ENCODE results near the gene BST2. TPM values are rescaled to one million over a fixed set of nuclear protein-coding genes. Genes with fewer than 3 reads are reported as not detected.
A peak's percentile ranks its signal among the peaks of the same experiment; 100 is the strongest.

Gene BST2
- total RNA-seq, 3 donors from 2014 or later, result 9.7 to 72.6 (median 28.2) TPM

DNA sequence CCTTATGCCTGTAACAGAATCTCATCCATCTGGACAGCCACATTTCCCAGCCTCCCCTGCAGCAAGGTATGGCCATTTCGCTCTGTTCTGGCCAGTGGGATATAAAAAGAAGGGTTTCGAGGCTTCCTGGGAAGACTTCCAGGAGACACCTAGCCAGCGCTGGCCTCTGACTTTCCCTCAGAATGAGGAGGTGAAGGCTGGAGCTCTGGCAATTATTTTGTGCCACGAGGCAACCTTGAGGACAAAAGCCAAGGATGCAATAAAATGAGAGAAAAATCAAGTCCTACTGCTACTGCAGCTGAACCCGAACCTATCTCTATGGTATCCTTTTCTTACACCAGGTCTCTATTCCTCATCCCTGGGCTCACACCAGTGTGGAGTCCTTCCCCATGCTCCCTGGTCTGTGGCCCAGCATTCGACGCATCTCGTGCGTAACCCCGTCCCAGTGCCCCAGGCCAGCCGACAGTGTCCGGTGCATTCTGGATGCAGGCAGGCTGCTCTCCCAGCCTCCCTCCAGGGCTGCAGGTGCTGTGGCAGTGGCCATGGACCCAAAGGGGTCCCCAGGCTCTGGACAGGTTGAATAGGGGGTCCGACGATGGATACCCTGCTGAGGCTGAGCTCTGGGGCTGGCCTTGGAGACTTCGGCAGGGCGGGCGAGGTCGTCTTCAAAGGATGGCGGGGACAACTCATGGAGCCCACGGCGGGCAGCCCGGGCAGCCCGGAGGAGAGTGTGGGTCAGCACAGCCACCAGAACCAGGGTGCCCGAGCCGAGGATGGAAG is 30.9 kb upstream of the BST2 start:
- intact Hi-C loops (cut with DNase I, micrococcal nuclease), result no loop called here
- ATAC-seq, result no peak
- DNase-seq, result no peak
- Histone ChIP-seq H3K36me3 (ENCODE audit: low read depth) (no peaks in the 10 kb centered on the region), H3K9me3 (no peaks in the 10 kb centered on the region), H3K4me1 (ENCODE audit: low read depth) (no peaks in the 10 kb centered on the region), H3K4me3 (no peak overlapping the region)
- TF ChIP-seq, protein P1, sequence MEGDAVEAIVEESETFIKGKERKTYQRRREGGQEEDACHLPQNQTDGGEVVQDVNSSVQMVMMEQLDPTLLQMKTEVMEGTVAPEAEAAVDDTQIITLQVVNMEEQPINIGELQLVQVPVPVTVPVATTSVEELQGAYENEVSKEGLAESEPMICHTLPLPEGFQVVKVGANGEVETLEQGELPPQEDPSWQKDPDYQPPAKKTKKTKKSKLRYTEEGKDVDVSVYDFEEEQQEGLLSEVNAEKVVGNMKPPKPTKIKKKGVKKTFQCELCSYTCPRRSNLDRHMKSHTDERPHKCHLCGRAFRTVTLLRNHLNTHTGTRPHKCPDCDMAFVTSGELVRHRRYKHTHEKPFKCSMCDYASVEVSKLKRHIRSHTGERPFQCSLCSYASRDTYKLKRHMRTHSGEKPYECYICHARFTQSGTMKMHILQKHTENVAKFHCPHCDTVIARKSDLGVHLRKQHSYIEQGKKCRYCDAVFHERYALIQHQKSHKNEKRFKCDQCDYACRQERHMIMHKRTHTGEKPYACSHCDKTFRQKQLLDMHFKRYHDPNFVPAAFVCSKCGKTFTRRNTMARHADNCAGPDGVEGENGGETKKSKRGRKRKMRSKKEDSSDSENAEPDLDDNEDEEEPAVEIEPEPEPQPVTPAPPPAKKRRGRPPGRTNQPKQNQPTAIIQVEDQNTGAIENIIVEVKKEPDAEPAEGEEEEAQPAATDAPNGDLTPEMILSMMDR (IDR thresholded peaks at IDR 0.05), result no peak

DNA sequence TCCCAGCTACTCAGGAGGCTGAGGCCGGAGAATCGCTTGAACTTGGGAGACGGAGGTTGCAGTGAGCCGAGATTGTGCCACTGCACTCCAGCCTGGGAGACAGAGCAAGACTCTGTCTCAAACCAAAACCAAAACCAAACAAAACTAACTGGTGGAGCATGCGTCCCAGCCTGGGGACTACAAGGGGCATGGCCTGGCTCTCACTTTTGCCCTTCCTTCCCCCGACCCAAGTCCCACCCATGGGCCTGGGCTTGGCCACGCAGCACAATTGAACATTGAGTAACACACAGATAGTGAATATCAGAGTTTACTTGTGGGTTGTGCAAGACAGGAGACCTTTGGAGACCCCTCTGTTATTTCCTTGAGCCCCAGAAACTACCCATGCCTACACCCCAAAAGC is 29.8 kb upstream of the BST2 start:
- DNase-seq, result no peak
- Histone ChIP-seq H3K4me3 (no peak overlapping the region), H3K4me1 (ENCODE audit: low read depth) (no peaks in the 10 kb centered on the region), H3K36me3 (ENCODE audit: low read depth) (no peaks in the 10 kb centered on the region), H3K9me3 (no peaks in the 10 kb centered on the region)
- intact Hi-C loops (cut with DNase I, micrococcal nuclease), result no loop called here
- ATAC-seq, result no peak
- TF ChIP-seq, protein P1 (IDR thresholded peaks at IDR 0.05), result no peak

- ATAC-seq, result no peak
- no peaks in the 10 kb centered on the region for H3K4me1 ChIP-seq (ENCODE audit: low read depth)
- H3K36me3 ChIP-seq (ENCODE audit: low read depth), result no peaks in the 10 kb centered on the region
- TF ChIP-seq, protein P1 (IDR thresholded peaks at IDR 0.05), result no peak
- intact Hi-C loops (cut with DNase I, micrococcal nuclease), result no loop called here
- no peaks in the 10 kb centered on the region for H3K9me3 ChIP-seq
- no peak overlapping the region for H3K4me3 ChIP-seq
- DNase-seq, result no peak
Observed at GRCh38 chr19:17431417-17431816, 26.0 kb upstream of the BST2 start.

GRCh38 chr19:17429641-17430113 is 24.2 kb upstream of the BST2 start:
- DNase-seq (no peak), ATAC-seq (no peak)
- TF ChIP-seq, protein P1 (IDR thresholded peaks at IDR 0.05), result no peak
- intact Hi-C loops (cut with DNase I, micrococcal nuclease), result no loop called here
- no peaks in the 10 kb centered on the region for H3K9me3 ChIP-seq
- H3K4me1 ChIP-seq (ENCODE audit: low read depth), result no peaks in the 10 kb centered on the region
- no peak overlapping the region for H3K4me3 ChIP-seq
- no peaks in the 10 kb centered on the region for H3K36me3 ChIP-seq (ENCODE audit: low read depth)

- TF ChIP-seq, protein P1 (IDR thresholded peaks at IDR 0.05), result no peak
- Histone ChIP-seq H3K4me3 (no peak overlapping the region), H3K4me1 (ENCODE audit: low read depth) (peaks cover 5% of the 10 kb centered on the region), H3K9me3 (no peaks in the 10 kb centered on the region), H3K36me3 (ENCODE audit: low read depth) (no peaks in the 10 kb centered on the region)
- DNase-seq, result peak in 1 of 3 donors; percentile 31
- peak; percentile 24 for ATAC-seq
- intact Hi-C loops (cut with DNase I, micrococcal nuclease), result no loop called here
Observed at GRCh38 chr19:17424743-17425365, 19.4 kb upstream of the BST2 start.
